Karpas-422 (cell line): ENCODE measurements around the gene MAN2A1. TPM values are rescaled to one million over a fixed set of nuclear protein-coding genes. Genes with fewer than 3 reads are reported as not detected.

Experiments used
- DNase-seq: peaks from one replicate; pipeline ENCODE4 v3.0.0-alpha.2; 2015
- H2AFZ ChIP-seq: fragments of 200-600 bp; sonication (generic); 2 replicates; pipeline ENCODE4 v1.6.1; 2014; ENCODE audit warnings: antibody characterized with exemption, low read length, mixed read lengths
- H3K27ac ChIP-seq: fragments of 200-600 bp; sonication (generic); 2 replicates; pipeline ENCODE4 v1.5.1; 2014; ENCODE audit warnings: mild to moderate bottlenecking, low read length, moderate library complexity
- H3K27me3 ChIP-seq: fragments of 200-600 bp; sonication (generic); 2 replicates; pipeline ENCODE4 v1.6.1; 2014; ENCODE audit warnings: low read length, mixed read lengths
- H3K36me3 ChIP-seq: fragments of 200-600 bp; sonication (generic); 2 replicates; pipeline ENCODE4 v1.6.1; 2014; ENCODE audit warnings: low read length, mixed read lengths; ENCODE audit not compliant: insufficient read depth
- H3K4me1 ChIP-seq: fragments of 200-600 bp; sonication (generic); 2 replicates; pipeline ENCODE4 v1.6.1; 2014; ENCODE audit warnings: mild to moderate bottlenecking, low read length, mixed read lengths
- H3K4me2 ChIP-seq: fragments of 200-600 bp; sonication (generic); 2 replicates; pipeline ENCODE4 v1.6.1; 2014; ENCODE audit warnings: low read length, low read depth, mild to moderate bottlenecking; ENCODE audit not compliant: poor library complexity, severe bottlenecking
- H3K4me3 ChIP-seq: fragments of 200-600 bp; sonication (generic); 2 replicates; pipeline ENCODE4 v1.5.1; 2014; ENCODE audit warnings: mild to moderate bottlenecking, antibody characterized with exemption, low read length, mixed read lengths
- H3K79me2 ChIP-seq: fragments of 200-600 bp; sonication (generic); 2 replicates; pipeline ENCODE4 v1.6.1; 2014; ENCODE audit warnings: mild to moderate bottlenecking, low read length, mixed read lengths
- H3K9ac ChIP-seq: fragments of 200-600 bp; sonication (generic); 2 replicates; pipeline ENCODE4 v1.6.0; 2014; ENCODE audit warnings: low read length
- H3K9me2 ChIP-seq: fragments of 200-600 bp; sonication (generic), shearing (Covaris generic); replicated peaks from 2 replicates; pipeline ENCODE4 v1.6.0; 2014; ENCODE audit warnings: mild to moderate bottlenecking, low read length, moderate library complexity; ENCODE audit not compliant: insufficient read depth
- H3K9me3 ChIP-seq: fragments of 300-700, 200-600 bp; sonication (generic); 2 replicates; pipeline ENCODE4 v1.6.1; 2014; ENCODE audit warnings: low read length, mixed read lengths
- H4K20me1 ChIP-seq: fragments of 200-600 bp; sonication (generic); 2 replicates; pipeline ENCODE4 v1.6.1; 2014; ENCODE audit warnings: mild to moderate bottlenecking, antibody characterized with exemption, low read length, low read depth; ENCODE audit not compliant: insufficient read depth
- total RNA-seq: library from RNA; depleted of rRNA; stranded (reverse); fragments of >200 nt; shearing (Covaris generic); gene quantifications from 2 replicates; pipeline ENCODE4 v1.2.3, GENCODE V29; 2014; ENCODE audit warnings: low replicate concordance

Gene MAN2A1
- total RNA-seq, 1 experiment from 2014 or later, result 20.3 TPM

DNA sequence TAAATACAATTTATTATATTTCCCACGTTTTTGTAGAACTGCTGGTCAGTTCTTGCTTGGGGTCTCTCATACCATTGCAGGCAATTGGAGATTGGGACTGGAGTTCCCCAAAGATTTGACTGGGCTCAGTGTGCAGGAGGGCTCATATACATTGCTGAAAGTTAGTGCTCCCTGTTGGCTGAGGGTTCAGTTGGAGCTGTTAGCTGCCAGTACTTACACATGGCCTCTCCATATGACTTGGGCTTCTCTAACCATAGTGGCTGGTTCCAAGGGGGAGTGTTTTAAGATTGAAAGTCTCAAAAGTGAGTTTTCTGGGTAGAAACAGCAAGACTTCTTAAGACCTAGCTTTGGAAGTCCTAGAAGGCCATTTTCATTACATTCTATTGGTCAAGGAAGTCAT lies 102.9 kb downstream of the MAN2A1 start:
- Histone ChIP-seq H3K36me3 (no peaks in the 10 kb centered on the region), H3K79me2 (no peaks in the 10 kb centered on the region), H3K4me2 (no peak overlapping the region), H3K4me3 (no peak overlapping the region), H3K27me3 (no peaks in the 10 kb centered on the region), H3K4me1 (no peaks in the 10 kb centered on the region), H3K9me2 (no peaks in the 10 kb centered on the region), H3K27ac (no peak overlapping the region), H3K9ac (no peak overlapping the region), H3K9me3 (no peaks in the 10 kb centered on the region), H4K20me1 (no peaks in the 10 kb centered on the region), H2AFZ (no peak overlapping the region)
- no peak for DNase-seq

DNA sequence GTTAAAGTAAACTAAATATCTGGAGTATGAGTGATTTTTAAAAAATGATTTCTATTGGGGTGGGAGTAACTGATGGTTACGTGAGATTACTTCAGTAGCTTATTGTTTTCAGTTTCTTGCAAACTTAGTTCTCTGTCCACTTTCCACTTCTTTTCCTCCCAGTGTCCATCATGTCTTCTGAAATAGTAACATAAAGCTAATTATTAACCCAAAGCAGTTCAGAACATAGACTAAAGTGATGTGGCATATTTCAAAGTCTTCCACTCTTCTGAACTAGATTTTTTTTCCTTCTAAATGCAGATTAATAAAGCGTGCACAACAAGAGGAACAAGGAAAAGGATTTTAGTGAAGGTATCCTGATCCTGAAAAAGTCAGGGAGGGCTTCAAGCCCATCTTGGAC lies 114.1 kb downstream of the MAN2A1 start:
- no peaks in the 10 kb centered on the region for H3K79me2 ChIP-seq
- H3K4me2 ChIP-seq, result no peak overlapping the region
- no peaks in the 10 kb centered on the region for H3K9me3 ChIP-seq
- no peak for DNase-seq
- no peaks in the 10 kb centered on the region for H3K9me2 ChIP-seq
- H2AFZ ChIP-seq, result no peak overlapping the region
- peaks cover 6% of the 10 kb centered on the region for H3K4me1 ChIP-seq
- no peak overlapping the region for H3K4me3 ChIP-seq
- H3K27ac ChIP-seq, result no peak overlapping the region
- H4K20me1 ChIP-seq, result no peaks in the 10 kb centered on the region
- H3K27me3 ChIP-seq, result no peaks in the 10 kb centered on the region
- H3K36me3 ChIP-seq, result no peaks in the 10 kb centered on the region
- no peak overlapping the region for H3K9ac ChIP-seq

DNA sequence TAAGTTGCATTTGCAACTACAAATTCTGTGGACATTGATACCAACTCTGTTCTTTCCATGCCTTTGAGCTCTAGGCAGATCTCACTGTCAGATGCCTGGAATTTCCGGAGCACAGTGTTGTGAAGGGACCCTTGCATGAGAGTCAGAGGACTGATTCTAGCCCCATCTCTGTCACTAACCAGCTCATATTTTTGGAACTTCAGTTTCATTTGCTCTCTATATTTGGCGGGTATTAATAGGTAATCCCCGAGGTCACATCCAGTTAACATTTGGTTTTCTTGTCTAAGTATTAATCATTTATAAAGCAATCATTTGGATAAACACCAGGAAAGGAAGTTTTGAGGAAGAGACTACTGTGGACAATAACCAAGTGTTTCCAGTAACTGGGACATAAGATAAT lies 115.7 kb downstream of the MAN2A1 start:
- Histone ChIP-seq H3K4me2 (no peak overlapping the region), H3K27ac (no peak overlapping the region), H3K9me2 (no peaks in the 10 kb centered on the region), H3K9ac (no peak overlapping the region), H3K4me3 (no peak overlapping the region), H3K9me3 (no peaks in the 10 kb centered on the region), H3K4me1 (peaks cover 6% of the 10 kb centered on the region), H4K20me1 (no peaks in the 10 kb centered on the region), H2AFZ (no peak overlapping the region), H3K79me2 (no peaks in the 10 kb centered on the region), H3K27me3 (no peaks in the 10 kb centered on the region), H3K36me3 (no peaks in the 10 kb centered on the region)
- DNase-seq, result no peak

DNA sequence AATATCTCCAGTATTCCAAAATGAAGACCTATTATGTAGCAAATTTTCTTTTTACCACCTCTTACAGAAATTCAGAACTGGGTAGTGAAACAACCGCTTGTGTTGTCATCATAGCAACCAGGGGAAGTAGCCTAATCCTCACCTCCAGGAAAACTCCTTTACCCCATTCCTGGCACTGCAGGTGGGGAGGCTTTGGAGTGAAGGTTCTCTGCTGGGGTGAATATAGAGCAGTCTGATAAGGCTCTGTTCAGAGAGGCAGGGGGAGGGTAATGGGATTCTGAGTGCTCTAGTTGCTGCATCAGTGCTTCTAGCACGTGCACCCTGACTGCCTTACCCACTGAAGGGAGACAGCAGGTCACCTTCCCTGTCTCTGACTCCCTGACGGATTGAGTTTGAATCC lies 116.2 kb downstream of the MAN2A1 start:
- no peak for DNase-seq

DNA sequence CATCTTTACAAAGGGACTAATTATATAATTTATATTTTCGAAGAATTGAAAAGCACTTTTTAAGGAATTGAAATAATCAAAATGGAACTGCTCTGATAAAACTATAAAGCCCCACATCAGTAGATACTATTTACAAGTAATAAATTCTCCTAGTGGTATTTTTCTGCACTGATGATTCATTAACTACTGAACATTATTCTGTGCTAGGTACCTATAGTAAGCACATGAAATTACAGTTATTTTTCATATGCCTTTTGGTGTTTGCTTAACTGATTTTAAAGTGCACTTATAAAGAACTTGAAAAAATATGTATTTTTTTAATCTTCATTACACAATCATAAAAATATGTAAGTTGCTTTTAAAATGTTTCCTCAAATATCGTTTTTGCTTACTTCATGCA lies 123.0 kb downstream of the MAN2A1 start:
- Histone ChIP-seq H3K9me2 (no peaks in the 10 kb centered on the region), H3K4me2 (no peak overlapping the region), H2AFZ (no peak overlapping the region), H3K79me2 (no peaks in the 10 kb centered on the region), H3K4me1 (no peaks in the 10 kb centered on the region), H3K4me3 (no peak overlapping the region), H3K9ac (no peak overlapping the region), H4K20me1 (no peaks in the 10 kb centered on the region), H3K27me3 (no peaks in the 10 kb centered on the region), H3K9me3 (no peaks in the 10 kb centered on the region), H3K27ac (no peak overlapping the region), H3K36me3 (no peaks in the 10 kb centered on the region)
- DNase-seq, result no peak

More for the DNA sequence above, 116.2 kb downstream of the MAN2A1 start:
- Histone ChIP-seq H3K36me3 (no peaks in the 10 kb centered on the region), H3K4me3 (no peak overlapping the region), H3K79me2 (no peaks in the 10 kb centered on the region), H3K27ac (no peak overlapping the region), H3K9ac (no peak overlapping the region), H2AFZ (no peak overlapping the region), H3K4me2 (no peak overlapping the region), H4K20me1 (no peaks in the 10 kb centered on the region), H3K9me3 (no peaks in the 10 kb centered on the region), H3K9me2 (no peaks in the 10 kb centered on the region), H3K4me1 (peaks cover 6% of the 10 kb centered on the region), H3K27me3 (no peaks in the 10 kb centered on the region)

DNA sequence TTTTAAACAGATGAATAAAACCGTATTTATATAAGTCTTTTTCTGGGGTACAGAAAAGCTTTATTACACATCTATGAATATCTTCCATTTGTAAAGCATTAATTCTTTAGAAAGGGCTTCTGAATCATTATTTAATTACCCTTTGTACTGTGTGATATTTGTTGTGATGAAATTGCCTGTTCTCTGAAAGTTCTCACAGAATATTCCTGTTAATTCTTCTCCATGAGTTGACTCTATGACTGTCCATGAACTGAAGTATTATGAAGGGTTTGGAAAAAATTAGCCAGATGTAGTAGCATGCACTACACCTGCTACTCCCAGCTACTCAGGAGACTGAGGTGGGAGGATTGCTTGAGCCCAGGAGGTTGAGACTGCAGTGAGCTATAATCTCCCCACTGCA lies 127.0 kb downstream of the MAN2A1 start:
- no peak overlapping the region for H3K27ac ChIP-seq
- H3K4me1 ChIP-seq, result no peaks in the 10 kb centered on the region
- H3K4me3 ChIP-seq, result no peak overlapping the region
- H3K36me3 ChIP-seq, result no peaks in the 10 kb centered on the region
- H4K20me1 ChIP-seq, result no peaks in the 10 kb centered on the region
- no peak for DNase-seq
- H3K27me3 ChIP-seq, result no peaks in the 10 kb centered on the region
- no peak overlapping the region for H2AFZ ChIP-seq
- no peaks in the 10 kb centered on the region for H3K9me3 ChIP-seq
- H3K9ac ChIP-seq, result no peak overlapping the region
- no peak overlapping the region for H3K4me2 ChIP-seq
- H3K79me2 ChIP-seq, result no peaks in the 10 kb centered on the region
- H3K9me2 ChIP-seq, result 0 out of 2 replicates have a peak, but pooled peaks cover 4% of the 10 kb centered on the region

DNA sequence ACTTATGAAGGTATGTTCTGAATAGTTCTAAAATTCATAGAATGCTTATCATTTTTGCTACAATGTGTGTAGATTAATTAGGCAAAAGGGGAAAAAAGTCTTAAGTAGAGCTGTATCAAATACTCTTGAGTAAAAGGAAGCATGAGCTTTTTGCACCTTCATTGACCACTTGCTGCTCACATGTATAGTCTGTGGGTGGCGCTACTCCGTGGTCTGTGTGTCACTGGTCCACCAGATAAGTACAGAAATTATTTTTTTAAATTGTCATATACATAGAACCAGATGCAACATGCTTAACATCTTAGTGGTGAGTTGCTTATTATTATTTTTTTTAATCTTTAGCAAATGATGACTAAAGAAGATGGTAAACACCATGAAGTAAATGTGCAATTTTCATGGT lies 130.2 kb downstream of the MAN2A1 start:
- DNase-seq, result no peak
- Histone ChIP-seq H3K9me3 (no peaks in the 10 kb centered on the region), H3K4me3 (no peak overlapping the region), H3K9me2 (0 out of 2 replicates have a peak, but pooled peaks cover 4% of the 10 kb centered on the region), H3K36me3 (no peaks in the 10 kb centered on the region), H3K4me2 (no peak overlapping the region), H2AFZ (no peak overlapping the region), H3K4me1 (no peaks in the 10 kb centered on the region), H3K9ac (no peak overlapping the region), H3K79me2 (no peaks in the 10 kb centered on the region), H3K27me3 (no peaks in the 10 kb centered on the region), H4K20me1 (no peaks in the 10 kb centered on the region), H3K27ac (no peak overlapping the region)

DNA sequence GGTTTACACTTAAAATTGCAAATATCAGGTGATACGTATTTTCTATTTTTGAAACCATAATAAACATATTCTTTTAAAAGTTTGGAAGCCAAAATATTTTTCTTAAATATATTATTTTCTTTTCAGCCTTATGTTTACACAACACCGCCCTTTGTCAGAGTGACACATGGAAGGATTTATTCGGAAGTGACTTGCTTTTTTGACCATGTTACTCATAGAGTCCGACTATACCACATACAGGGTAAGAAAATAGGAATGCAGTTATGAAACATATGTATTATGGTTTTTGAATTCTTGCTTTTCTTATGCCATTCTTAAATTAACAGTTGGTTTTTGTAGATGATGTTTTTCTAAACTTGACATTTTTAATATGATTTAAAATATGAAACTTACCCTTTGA lies 133.9 kb downstream of the MAN2A1 start:
- Histone ChIP-seq H3K9ac (no peak overlapping the region), H3K27ac (no peak overlapping the region), H2AFZ (no peak overlapping the region), H3K9me3 (no peaks in the 10 kb centered on the region), H3K27me3 (no peaks in the 10 kb centered on the region), H3K79me2 (no peaks in the 10 kb centered on the region), H4K20me1 (no peaks in the 10 kb centered on the region), H3K4me2 (no peak overlapping the region), H3K9me2 (0 out of 2 replicates have a peak, but pooled peaks cover 4% of the 10 kb centered on the region), H3K4me3 (no peak overlapping the region), H3K36me3 (no peaks in the 10 kb centered on the region), H3K4me1 (no peaks in the 10 kb centered on the region)
- no peak for DNase-seq

DNA sequence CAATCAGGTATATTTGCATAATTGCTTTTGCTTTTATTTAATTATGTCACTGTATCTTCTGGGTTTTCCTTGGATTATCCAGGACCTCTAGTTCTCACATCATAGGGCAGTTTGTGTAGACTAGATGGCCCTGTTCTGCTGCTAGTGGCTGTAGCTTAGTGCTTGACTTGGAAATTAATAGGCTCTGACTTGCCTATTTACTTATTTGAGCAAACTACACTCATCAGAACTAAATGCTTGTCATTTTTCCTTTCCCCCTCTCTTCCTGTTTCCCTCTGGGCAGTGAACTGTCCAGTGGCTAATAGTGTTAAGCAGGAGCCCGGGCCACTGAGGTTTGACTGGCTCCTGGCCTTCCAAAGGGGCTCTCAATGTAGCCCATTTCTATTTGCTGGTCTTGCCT lies 135.7 kb downstream of the MAN2A1 start:
- H3K9me3 ChIP-seq, result no peaks in the 10 kb centered on the region
- H3K27me3 ChIP-seq, result no peaks in the 10 kb centered on the region
- no peak overlapping the region for H2AFZ ChIP-seq
- no peaks in the 10 kb centered on the region for H4K20me1 ChIP-seq
- no peak for DNase-seq
- no peak overlapping the region for H3K9ac ChIP-seq
- H3K27ac ChIP-seq, result no peak overlapping the region
- H3K36me3 ChIP-seq, result no peaks in the 10 kb centered on the region
- H3K9me2 ChIP-seq, result no peaks in the 10 kb centered on the region
- no peak overlapping the region for H3K4me3 ChIP-seq
- no peaks in the 10 kb centered on the region for H3K4me1 ChIP-seq
- H3K79me2 ChIP-seq, result no peaks in the 10 kb centered on the region
- no peak overlapping the region for H3K4me2 ChIP-seq
